CMK (cell line): ENCODE measurements around the gene TIMM50.

Source experiments
- DNase-seq: peaks from one replicate; pipeline ENCODE4 v3.0.0-alpha.2; 2010; ENCODE audit warnings: low read depth

TIMM50 gene

DNA sequence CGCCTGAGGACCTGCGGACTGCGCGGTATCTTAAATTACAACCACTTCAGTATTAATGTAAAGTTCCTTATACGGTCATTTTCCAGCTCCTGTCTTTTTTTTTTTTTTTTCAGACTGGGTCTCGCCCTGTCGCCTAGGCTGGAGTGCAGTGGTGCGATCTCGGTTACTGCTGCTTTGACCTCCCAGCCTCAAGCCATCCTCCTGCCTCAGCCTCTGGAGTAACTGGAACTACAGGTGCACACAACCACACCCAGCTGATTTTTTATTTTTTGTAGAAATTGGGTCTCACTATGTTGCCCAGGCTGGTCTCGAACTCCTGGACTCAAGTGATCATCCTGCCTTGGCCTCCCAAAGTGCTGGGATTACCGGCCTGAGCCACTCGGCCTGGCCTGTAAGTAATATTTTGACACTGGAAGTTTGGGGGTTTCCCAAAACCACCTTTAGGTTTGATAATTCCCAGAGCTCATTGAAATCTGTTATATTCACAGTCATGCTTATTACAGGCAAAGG is 52.4 kb downstream of the TIMM50 start:
- DNase-seq, result no peak

DNA sequence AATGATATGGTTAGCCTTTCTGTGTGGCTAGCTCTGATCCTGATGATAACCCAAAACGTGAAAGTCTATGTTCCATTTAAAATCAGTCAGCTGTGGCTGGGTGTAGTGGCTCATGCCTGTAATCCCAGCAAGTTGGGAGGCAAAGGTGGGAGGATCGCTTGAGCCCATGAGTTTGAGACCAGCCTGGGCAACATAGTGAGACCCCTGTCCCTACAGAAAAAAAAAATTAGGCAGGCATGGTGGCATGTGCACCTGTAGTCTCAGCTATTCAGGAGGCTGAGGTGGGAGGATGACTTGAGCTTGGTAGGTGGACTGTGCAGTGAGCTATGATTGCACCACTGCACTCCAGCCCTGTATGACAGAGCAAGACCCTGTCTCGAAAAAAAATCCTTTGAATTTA is 53.2 kb downstream of the TIMM50 start:
- DNase-seq, result no peak

DNA sequence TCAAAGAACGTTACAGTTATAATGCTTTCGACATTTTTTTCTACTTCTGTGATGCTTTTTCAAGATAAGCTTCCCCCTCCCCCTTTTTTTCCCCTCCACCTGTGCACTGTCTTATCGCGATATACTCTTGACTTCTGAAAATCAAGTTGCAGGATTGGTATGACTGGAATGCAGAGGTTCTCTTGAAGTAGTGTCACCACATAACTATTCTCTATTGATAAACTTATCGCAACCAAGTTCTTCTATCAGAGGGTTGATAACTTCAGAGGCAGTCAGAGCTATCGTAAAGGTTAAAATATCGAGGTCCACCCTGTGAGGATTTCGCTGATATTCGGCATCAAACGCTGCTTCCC is 58.5 kb downstream of the TIMM50 start:
- no peak for DNase-seq

DNA sequence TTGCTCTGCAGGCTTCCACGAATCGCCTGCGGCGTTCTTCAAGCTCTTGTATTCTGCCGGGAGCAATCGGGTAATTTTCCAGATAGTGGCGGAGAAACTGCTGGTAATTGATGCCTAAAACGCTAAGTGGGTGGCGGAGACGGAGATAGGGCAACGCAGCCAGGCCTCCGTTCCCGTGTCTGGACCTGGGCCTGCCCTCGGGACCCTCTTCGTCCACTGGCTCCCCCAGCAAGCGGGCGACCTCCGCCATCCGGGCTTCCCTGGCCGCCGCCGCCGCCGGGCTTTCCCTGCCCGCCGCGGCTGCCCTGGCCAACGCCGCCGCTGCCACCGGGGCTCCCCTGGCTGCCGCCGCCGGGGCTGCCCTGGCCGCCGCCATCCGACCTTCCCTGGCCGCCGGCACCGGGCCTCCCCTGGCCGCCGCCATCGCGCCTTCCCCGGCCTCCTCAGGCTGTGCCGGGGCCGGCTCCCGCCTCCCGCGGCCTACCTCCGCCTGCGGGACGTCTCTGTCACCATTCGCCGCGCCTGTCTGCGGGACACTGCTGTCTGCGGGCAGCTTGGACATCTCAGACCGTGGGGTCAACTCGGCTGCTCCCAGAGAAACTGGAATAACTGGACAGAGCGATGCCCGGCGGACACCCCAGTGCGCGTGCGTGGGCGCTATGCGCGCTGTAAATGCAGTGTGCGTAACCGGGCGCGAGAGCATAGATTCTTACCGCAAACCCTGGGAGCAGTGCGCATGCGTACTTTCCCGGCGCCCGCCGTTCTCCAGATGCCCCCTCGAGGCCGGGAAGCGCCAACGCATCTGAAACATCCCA is 59.1 kb downstream of the TIMM50 start, which contains the start of gene EID2:
Gene EID2, minus strand, starts transcription at position 644 of the 815 bp plus-strand sequence. Its CDS starts 82 bp downstream, at position 562.
- peak; percentile 81 for DNase-seq

DNA sequence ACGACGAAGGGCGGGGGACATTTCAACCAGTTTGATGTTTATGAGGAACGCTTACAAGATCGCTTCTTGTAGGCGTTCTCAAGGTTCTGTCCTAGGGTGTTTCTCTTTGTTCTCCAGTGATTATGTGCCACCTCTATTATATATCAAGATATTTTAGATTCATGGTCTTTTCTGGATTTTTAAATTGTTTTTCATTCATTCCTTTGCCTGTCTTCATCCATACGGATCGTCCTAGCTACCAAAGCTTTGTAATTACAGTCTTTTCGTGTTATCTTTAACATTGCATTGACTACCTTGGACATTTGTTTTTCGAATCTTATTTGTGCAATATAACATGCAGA is 59.7 kb downstream of the TIMM50 start:
- DNase-seq, result no peak
